ENCODE measurements around the gene RGS10. TPM values are rescaled to one million over a fixed set of nuclear protein-coding genes. Genes with fewer than 3 reads are reported as not detected.

RGS10 gene
- total and polyA plus RNA-seq, 10 of the 15 experiments (the other 5 are each of a cell fraction or from before 2014, with no cell fraction given) = 72.8 to 193 (median 127) TPM

DNA sequence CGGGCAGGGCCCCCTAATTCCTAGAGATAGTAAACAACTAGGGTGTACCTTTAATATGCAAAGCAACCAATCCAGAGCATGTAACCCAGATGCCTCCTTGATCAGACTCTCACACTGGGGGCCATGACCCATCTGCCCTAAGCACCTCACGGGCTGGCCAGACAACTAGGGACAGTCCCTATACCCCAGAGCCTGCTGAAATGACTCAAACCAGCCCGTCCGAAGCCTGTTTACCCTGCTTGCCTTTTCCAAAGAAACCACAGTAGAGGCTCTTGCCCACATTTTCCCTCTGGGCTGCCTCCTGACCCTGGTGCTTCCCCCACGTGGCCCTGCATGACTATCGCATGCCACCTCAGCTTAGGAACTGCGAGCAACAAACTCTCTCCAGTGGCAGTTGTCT lies 46.2 kb downstream of the RGS10 start:
- H3K27ac ChIP-seq (ENCODE audit: control insufficient read depth, insufficient read depth) = no peak overlapping the region
- H3K4me1 ChIP-seq (ENCODE audit: control insufficient read depth, insufficient read depth, low read length) = peaks cover 12% of the 10 kb centered on the region
- no peak for DNase-seq (ENCODE audit: low read depth, low spot score)
- no peak overlapping the region for H3K4me2 ChIP-seq (ENCODE audit: control insufficient read depth, insufficient read depth)
- peak; percentile 92 for ATAC-seq
- POLR2A ChIA-PET = interaction anchor here (0.6 kb wide), 1 partner anchor 76 kb away, joined by 5 read pairs; no protein-coding TSS in a partner anchor
- SMC1A ChIA-PET (ENCODE audit: uncharacterized antibody, unreplicated experiment) = interaction anchor here (0.6 to 1.5 kb wide), 3 partner anchors 20 to 103 kb away, joined by 3 to 4 read pairs (median 3); no protein-coding TSS in a partner anchor
- no peaks in the 10 kb centered on the region for H3K27me3 ChIP-seq (replicated peaks in 1 of 2; ENCODE audit: control insufficient read depth in 2 of 2, insufficient read depth in 2 of 2, low read length in 1 of 2)
- RAD21 ChIA-PET (ENCODE audit: unreplicated experiment) = interaction anchor here (1.2 kb wide), 1 partner anchor 15 kb away, joined by 3 read pairs; no protein-coding TSS in a partner anchor
- WGBS (ENCODE audit: insufficient coverage, insufficient replicate concordance, low lambda C conversion rate, missing lambda C conversion rate) = 8% methylated on average over 7 of the region's 7 CpGs
- H3K36me3 ChIP-seq (ENCODE audit: control insufficient read depth in 2 of 2, insufficient read depth in 2 of 2, low read length in 1 of 2) = peaks cover 0 to 5% of the 10 kb centered on the region in 2 experiments; a peak in 2 of 4 replicates
- in situ Hi-C loops (cut with MboI) = no loop called here
- CTCF ChIA-PET = interaction anchor here (1.1 kb wide), 1 partner anchor 51 kb away, joined by 3 read pairs; no protein-coding TSS in a partner anchor
- BruUV-seq (replicated peaks) = no TSS peak
- H2AFZ ChIP-seq (ENCODE audit: control insufficient read depth, low read depth, low read length) = no peak overlapping the region
- H3K9ac ChIP-seq (ENCODE audit: control insufficient read depth, insufficient read depth, low read length) = no peak overlapping the region
- no peaks in the 10 kb centered on the region for H3K79me2 ChIP-seq (ENCODE audit: control insufficient read depth, insufficient read depth, low read length)
- intact Hi-C loops (cut with micrococcal nuclease; ENCODE audit: unreplicated experiment) = no loop called here
- no peak overlapping the region for H3K4me3 ChIP-seq
- no peaks in the 10 kb centered on the region for H3K9me3 ChIP-seq (replicated peaks; ENCODE audit: control insufficient read depth, insufficient read depth, low read length)
- FAIRE-seq = no peak
- no peaks in the 10 kb centered on the region for H4K20me1 ChIP-seq (ENCODE audit: control insufficient read depth, insufficient read depth)
- 0 out of 2 replicates have a peak, but pooled peaks have one; percentile 46 for TF ChIP-seq PML (IDR thresholded peaks at IDR 0.05; ENCODE audit: low read length)
- TF ChIP-seq MTA2 (IDR thresholded peaks at IDR 0.05; ENCODE audit: low read depth) = peak; percentile 61
- TF ChIP-seq JUNB (IDR thresholded peaks at IDR 0.05) = peak; percentile 88
- TF ChIP-seq JUND (IDR thresholded peaks at IDR 0.05; ENCODE audit: low read depth, low read length) = peak; percentile 74; the same call in 1 of the 2 replicates
- peak; percentile 93 for TF ChIP-seq NR2F1 (conservative IDR thresholded peaks at IDR 0.05)
- TF ChIP-seq, protein P1, sequence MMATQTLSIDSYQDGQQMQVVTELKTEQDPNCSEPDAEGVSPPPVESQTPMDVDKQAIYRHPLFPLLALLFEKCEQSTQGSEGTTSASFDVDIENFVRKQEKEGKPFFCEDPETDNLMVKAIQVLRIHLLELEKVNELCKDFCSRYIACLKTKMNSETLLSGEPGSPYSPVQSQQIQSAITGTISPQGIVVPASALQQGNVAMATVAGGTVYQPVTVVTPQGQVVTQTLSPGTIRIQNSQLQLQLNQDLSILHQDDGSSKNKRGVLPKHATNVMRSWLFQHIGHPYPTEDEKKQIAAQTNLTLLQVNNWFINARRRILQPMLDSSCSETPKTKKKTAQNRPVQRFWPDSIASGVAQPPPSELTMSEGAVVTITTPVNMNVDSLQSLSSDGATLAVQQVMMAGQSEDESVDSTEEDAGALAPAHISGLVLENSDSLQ (IDR thresholded peaks at IDR 0.05) = no peak
- TF ChIP-seq PAX5 (IDR thresholded peaks at IDR 0.05; ENCODE audit: borderline replicate concordance, low read depth, low read length) = peak; percentile 80; the same call in 1 of the 2 replicates
- 0 out of 2 replicates have a peak, but pooled peaks have one; percentile 34 for TF ChIP-seq MTA3 (IDR thresholded peaks at IDR 0.05; ENCODE audit: borderline replicate concordance, low read length)
- no peak for TF ChIP-seq NBN (IDR thresholded peaks at IDR 0.05)
- TF ChIP-seq EP300 (IDR thresholded peaks at IDR 0.05; ENCODE audit: borderline replicate concordance in 1 of 2, control insufficient read depth in 1 of 2, low read depth in 2 of 2, low read length in 2 of 2) = peak; percentile 35 to 52; a peak in 2 of 4 replicates
- TF ChIP-seq, protein P2, sequence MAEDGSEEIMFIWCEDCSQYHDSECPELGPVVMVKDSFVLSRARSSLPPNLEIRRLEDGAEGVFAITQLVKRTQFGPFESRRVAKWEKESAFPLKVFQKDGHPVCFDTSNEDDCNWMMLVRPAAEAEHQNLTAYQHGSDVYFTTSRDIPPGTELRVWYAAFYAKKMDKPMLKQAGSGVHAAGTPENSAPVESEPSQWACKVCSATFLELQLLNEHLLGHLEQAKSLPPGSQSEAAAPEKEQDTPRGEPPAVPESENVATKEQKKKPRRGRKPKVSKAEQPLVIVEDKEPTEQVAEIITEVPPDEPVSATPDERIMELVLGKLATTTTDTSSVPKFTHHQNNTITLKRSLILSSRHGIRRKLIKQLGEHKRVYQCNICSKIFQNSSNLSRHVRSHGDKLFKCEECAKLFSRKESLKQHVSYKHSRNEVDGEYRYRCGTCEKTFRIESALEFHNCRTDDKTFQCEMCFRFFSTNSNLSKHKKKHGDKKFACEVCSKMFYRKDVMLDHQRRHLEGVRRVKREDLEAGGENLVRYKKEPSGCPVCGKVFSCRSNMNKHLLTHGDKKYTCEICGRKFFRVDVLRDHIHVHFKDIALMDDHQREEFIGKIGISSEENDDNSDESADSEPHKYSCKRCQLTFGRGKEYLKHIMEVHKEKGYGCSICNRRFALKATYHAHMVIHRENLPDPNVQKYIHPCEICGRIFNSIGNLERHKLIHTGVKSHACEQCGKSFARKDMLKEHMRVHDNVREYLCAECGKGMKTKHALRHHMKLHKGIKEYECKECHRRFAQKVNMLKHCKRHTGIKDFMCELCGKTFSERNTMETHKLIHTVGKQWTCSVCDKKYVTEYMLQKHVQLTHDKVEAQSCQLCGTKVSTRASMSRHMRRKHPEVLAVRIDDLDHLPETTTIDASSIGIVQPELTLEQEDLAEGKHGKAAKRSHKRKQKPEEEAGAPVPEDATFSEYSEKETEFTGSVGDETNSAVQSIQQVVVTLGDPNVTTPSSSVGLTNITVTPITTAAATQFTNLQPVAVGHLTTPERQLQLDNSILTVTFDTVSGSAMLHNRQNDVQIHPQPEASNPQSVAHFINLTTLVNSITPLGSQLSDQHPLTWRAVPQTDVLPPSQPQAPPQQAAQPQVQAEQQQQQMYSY (CRISPR knock-in tag; IDR thresholded peaks at IDR 0.05) = no peak
- no peak for TF ChIP-seq STAT1 (conservative IDR thresholded peaks at IDR 0.05)
- TF ChIP-seq BHLHE40 (IDR thresholded peaks at IDR 0.05; ENCODE audit: borderline replicate concordance in 1 of 2, low read depth in 2 of 2, low read length in 1 of 2) = peak; percentile 84 to 89
- TF ChIP-seq, protein P3, sequence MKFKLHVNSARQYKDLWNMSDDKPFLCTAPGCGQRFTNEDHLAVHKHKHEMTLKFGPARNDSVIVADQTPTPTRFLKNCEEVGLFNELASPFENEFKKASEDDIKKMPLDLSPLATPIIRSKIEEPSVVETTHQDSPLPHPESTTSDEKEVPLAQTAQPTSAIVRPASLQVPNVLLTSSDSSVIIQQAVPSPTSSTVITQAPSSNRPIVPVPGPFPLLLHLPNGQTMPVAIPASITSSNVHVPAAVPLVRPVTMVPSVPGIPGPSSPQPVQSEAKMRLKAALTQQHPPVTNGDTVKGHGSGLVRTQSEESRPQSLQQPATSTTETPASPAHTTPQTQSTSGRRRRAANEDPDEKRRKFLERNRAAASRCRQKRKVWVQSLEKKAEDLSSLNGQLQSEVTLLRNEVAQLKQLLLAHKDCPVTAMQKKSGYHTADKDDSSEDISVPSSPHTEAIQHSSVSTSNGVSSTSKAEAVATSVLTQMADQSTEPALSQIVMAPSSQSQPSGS (IDR thresholded peaks at IDR 0.05; ENCODE audit: low read length) = peak; percentile 66
- no peak for TF ChIP-seq SUZ12 (IDR thresholded peaks at IDR 0.05; ENCODE audit: unreplicated experiment)
- TF ChIP-seq, protein P4, sequence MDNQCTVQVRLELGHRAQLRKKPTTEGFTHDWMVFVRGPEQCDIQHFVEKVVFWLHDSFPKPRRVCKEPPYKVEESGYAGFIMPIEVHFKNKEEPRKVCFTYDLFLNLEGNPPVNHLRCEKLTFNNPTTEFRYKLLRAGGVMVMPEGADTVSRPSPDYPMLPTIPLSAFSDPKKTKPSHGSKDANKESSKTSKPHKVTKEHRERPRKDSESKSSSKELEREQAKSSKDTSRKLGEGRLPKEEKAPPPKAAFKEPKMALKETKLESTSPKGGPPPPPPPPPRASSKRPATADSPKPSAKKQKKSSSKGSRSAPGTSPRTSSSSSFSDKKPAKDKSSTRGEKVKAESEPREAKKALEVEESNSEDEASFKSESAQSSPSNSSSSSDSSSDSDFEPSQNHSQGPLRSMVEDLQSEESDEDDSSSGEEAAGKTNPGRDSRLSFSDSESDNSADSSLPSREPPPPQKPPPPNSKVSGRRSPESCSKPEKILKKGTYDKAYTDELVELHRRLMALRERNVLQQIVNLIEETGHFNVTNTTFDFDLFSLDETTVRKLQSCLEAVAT (IDR thresholded peaks at IDR 0.05) = 0 out of 2 replicates have a peak, but pooled peaks have one; percentile 26
- TF ChIP-seq ZSCAN29 (IDR thresholded peaks at IDR 0.05) = no peak
